KMS-11 (cell line): Measurements from ENCODE around the gene UBL7.

ENCODE experiments used
- H2AFZ ChIP-seq: fragments of 200-600 bp; sonication (generic); 2 replicates; pipeline ENCODE4 v1.6.1; 2016; ENCODE audit warnings: antibody characterized with exemption, mixed run types, low read depth
- H3K27ac ChIP-seq: fragments of 200-600 bp; sonication (generic); 2 replicates; pipeline ENCODE4 v1.6.1; 2016; ENCODE audit warnings: mild to moderate bottlenecking, mixed run types
- H3K27me3 ChIP-seq: fragments of 200-600 bp; sonication (generic); 2 replicates; pipeline ENCODE4 v1.6.1; 2017; ENCODE audit warnings: mild to moderate bottlenecking, low read depth, mixed run types, moderate library complexity; ENCODE audit not compliant: insufficient read depth
- H3K36me3 ChIP-seq: fragments of 200-600 bp; sonication (generic); 2 replicates; pipeline ENCODE4 v1.6.1; 2017; ENCODE audit warnings: mild to moderate bottlenecking, mixed run types; ENCODE audit not compliant: insufficient read depth
- H3K4me1 ChIP-seq: fragments of 200-600 bp; sonication (generic); 2 replicates; pipeline ENCODE4 v1.6.1; 2016; ENCODE audit warnings: mild to moderate bottlenecking, low read depth, mixed run types; ENCODE audit not compliant: poor library complexity, severe bottlenecking
- H3K4me2 ChIP-seq: fragments of 200-600 bp; sonication (generic); 2 replicates; pipeline ENCODE4 v1.7.0; 2016; ENCODE audit warnings: mild to moderate bottlenecking, mixed run types
- H3K4me3 ChIP-seq: fragments of 200-600 bp; sonication (generic); IDR thresholded peaks from 2 replicates; pipeline ENCODE4 v1.6.1; 2017; ENCODE audit warnings: low read depth, low read length, mixed read lengths; ENCODE audit not compliant: insufficient read depth
- H3K79me2 ChIP-seq: fragments of 200-600 bp; sonication (generic); 2 replicates; pipeline ENCODE4 v1.6.1; 2016; ENCODE audit warnings: low read depth, mixed run types; ENCODE audit not compliant: insufficient read depth
- H3K9ac ChIP-seq: fragments of 200-600 bp; sonication (generic); 2 replicates; pipeline ENCODE4 v1.6.1; 2016; ENCODE audit warnings: mild to moderate bottlenecking, mixed run types
- H4K20me1 ChIP-seq: fragments of 200-600 bp; sonication (generic); 2 replicates; pipeline ENCODE4 v1.6.1; 2016; ENCODE audit warnings: mild to moderate bottlenecking, mixed run types; ENCODE audit not compliant: insufficient read depth
- CTCF ChIP-seq: fragments of 200-600 bp; sonication (generic); conservative IDR thresholded peaks from 2 replicates; pipeline ENCODE4 v1.6.1; 2017; ENCODE audit warnings: low read depth, mild to moderate bottlenecking, antibody characterized with exemption, low read length, moderate library complexity, mixed read lengths

The UBL7 gene

GRCh38 chr15:74449643-74450205, 11.2 kb downstream of the UBL7 start:
- H3K27me3 ChIP-seq, result no peaks in the 10 kb centered on the region
- H3K4me3 ChIP-seq, result no peak overlapping the region
- no peak overlapping the region for H3K27ac ChIP-seq
- no peaks in the 10 kb centered on the region for H3K79me2 ChIP-seq
- H4K20me1 ChIP-seq, result no peaks in the 10 kb centered on the region
- H3K4me2 ChIP-seq, result no peak overlapping the region
- no peak overlapping the region for H3K9ac ChIP-seq
- peaks cover 13% of the 10 kb centered on the region for H3K4me1 ChIP-seq
- H3K36me3 ChIP-seq, result no peaks in the 10 kb centered on the region
- H2AFZ ChIP-seq, result no peak overlapping the region
- no peak for TF ChIP-seq CTCF

GRCh38 chr15:74449095-74449494, 11.9 kb downstream of the UBL7 start:
- Histone ChIP-seq H3K4me2 (no peak overlapping the region), H3K4me1 (peaks cover 7% of the 10 kb centered on the region), H3K4me3 (no peak overlapping the region), H2AFZ (no peak overlapping the region), H3K9ac (no peak overlapping the region), H3K79me2 (no peaks in the 10 kb centered on the region), H4K20me1 (no peaks in the 10 kb centered on the region), H3K27ac (no peak overlapping the region), H3K27me3 (no peaks in the 10 kb centered on the region), H3K36me3 (no peaks in the 10 kb centered on the region)
- TF ChIP-seq CTCF, result no peak

- no peaks in the 10 kb centered on the region for H4K20me1 ChIP-seq
- H3K27me3 ChIP-seq, result no peaks in the 10 kb centered on the region
- no peak overlapping the region for H3K27ac ChIP-seq
- no peak overlapping the region for H2AFZ ChIP-seq
- no peak overlapping the region for H3K4me3 ChIP-seq
- H3K4me2 ChIP-seq, result no peak overlapping the region
- no peak overlapping the region for H3K9ac ChIP-seq
- no peaks in the 10 kb centered on the region for H3K4me1 ChIP-seq
- TF ChIP-seq CTCF, result no peak
- no peaks in the 10 kb centered on the region for H3K36me3 ChIP-seq
- H3K79me2 ChIP-seq, result no peaks in the 10 kb centered on the region
Measured at GRCh38 chr15:74445816-74446763, 14.9 kb downstream of the UBL7 start.

GRCh38 chr15:74444106-74445062, 16.6 kb downstream of the UBL7 start:
- no peak overlapping the region for H2AFZ ChIP-seq
- H3K4me3 ChIP-seq, result no peak overlapping the region
- no peaks in the 10 kb centered on the region for H3K27me3 ChIP-seq
- H4K20me1 ChIP-seq, result no peaks in the 10 kb centered on the region
- no peaks in the 10 kb centered on the region for H3K36me3 ChIP-seq
- TF ChIP-seq CTCF, result no peak
- H3K27ac ChIP-seq, result no peak overlapping the region
- H3K9ac ChIP-seq, result no peak overlapping the region
- no peaks in the 10 kb centered on the region for H3K79me2 ChIP-seq
- no peaks in the 10 kb centered on the region for H3K4me1 ChIP-seq
- H3K4me2 ChIP-seq, result no peak overlapping the region
